A673 (cell line): ENCODE data around the gene CENPM. TPM values are rescaled to one million over a fixed set of nuclear protein-coding genes. Genes with fewer than 3 reads are reported as not detected.
A peak's percentile ranks its signal among the peaks of the same experiment; 100 is the strongest.

Experiments
- Bru-seq: library from RNA; stranded (reverse); fragments of 400-500 nt; gene quantifications from one replicate; lab custom pipeline; 2021; lab: Mats Ljungman, UMichigan
- BruChase-seq, 2 experiments: library from RNA; stranded (reverse); fragments of 400-500 nt; gene quantifications; one replicate each; lab custom pipeline; 2021; lab: Mats Ljungman, UMichigan
- BruUV-seq: library from RNA; stranded (reverse); fragments of 400-500 nt; replicated peaks from 2 replicates; lab custom pipeline; 2021; lab: Mats Ljungman, UMichigan
- CTCF ChIA-PET: fragments of 300-600 bp; sonication (Branson Sonifier 250); formaldehyde crosslinking; loops from one replicate; lab custom pipeline; 2022; ENCODE audit warnings: antibody characterized with exemption; lab: Charles Lee
- POLR2A ChIA-PET: fragments of 300-600 bp; sonication (Branson Sonifier 250); formaldehyde crosslinking; loops from one replicate; lab custom pipeline; 2022; ENCODE audit warnings: antibody characterized with exemption; ENCODE audit not compliant: low non-redundant PET; lab: Charles Lee
- DNase-seq: peaks from one replicate; pipeline ENCODE4 v3.0.0-alpha.2; 2015; ENCODE audit warnings: low spot score
- H3K27ac ChIP-seq: fragments of 200-600 bp; sonication (generic); 2 replicates; pipeline ENCODE4 v1.5.1; 2016; ENCODE audit warnings: mixed run types, low read depth, mild to moderate bottlenecking, mixed read lengths, antibody characterized with exemption, low read length; ENCODE audit not compliant: poor library complexity, severe bottlenecking
- H3K27me3 ChIP-seq: fragments of 200-600 bp; sonication (generic); replicated peaks from 2 replicates; pipeline ENCODE4 v1.6.1; 2017; ENCODE audit warnings: mixed run types, low read depth, mild to moderate bottlenecking, mixed read lengths, antibody characterized with exemption, low read length; ENCODE audit not compliant: insufficient read depth, poor library complexity
- H3K36me3 ChIP-seq: fragments of 200-600 bp; sonication (generic); 2 replicates; pipeline ENCODE4 v1.6.1; 2016; ENCODE audit warnings: mixed run types, mild to moderate bottlenecking, mixed read lengths, antibody characterized with exemption, low read length; ENCODE audit not compliant: insufficient read depth, poor library complexity, severe bottlenecking
- H3K4me1 ChIP-seq: fragments of 200-600 bp; sonication (generic); 2 replicates; pipeline ENCODE4 v1.6.1; 2017; ENCODE audit warnings: mixed run types, mild to moderate bottlenecking, mixed read lengths, antibody characterized with exemption, low read length; ENCODE audit not compliant: insufficient read depth, poor library complexity, severe bottlenecking
- H3K4me3 ChIP-seq: fragments of 200-600 bp; sonication (generic); 2 replicates; pipeline ENCODE4 v1.5.1; 2016; ENCODE audit warnings: low read depth, mixed run types, mild to moderate bottlenecking, mixed read lengths, low read length; ENCODE audit not compliant: poor library complexity, severe bottlenecking
- H3K9me3 ChIP-seq: fragments of 200-600 bp; sonication (generic); 2 replicates; pipeline ENCODE4 v1.6.1; 2016; ENCODE audit warnings: mixed run types, low read depth, mild to moderate bottlenecking, mixed read lengths, antibody characterized with exemption, low read length; ENCODE audit not compliant: poor library complexity, severe bottlenecking
- CTCF ChIP-seq: fragments of 300-800, 200-600 bp; sonication (generic); conservative IDR thresholded peaks from 2 replicates; pipeline ENCODE4 v1.5.1; 2017; ENCODE audit warnings: low read depth, mild to moderate bottlenecking, antibody characterized with exemption, low read length, moderate library complexity, mixed read lengths
- EZH2 ChIP-seq: fragments of 200-600 bp; sonication (generic); IDR thresholded peaks from 2 replicates; pipeline ENCODE4 v1.6.1; 2017; ENCODE audit warnings: borderline replicate concordance, low read depth, mild to moderate bottlenecking, mixed read lengths, antibody characterized with exemption, low read length; ENCODE audit not compliant: poor library complexity, severe bottlenecking
- intact Hi-C: fragments of 100-400 bp; cut with micrococcal nuclease; formaldehyde crosslinking; loops from one replicate; pipeline ENCODE4 v1.10.0; 2022; ENCODE audit not compliant: unreplicated experiment
- long read RNA-seq: library from polyadenylated mRNA; stranded (forward); transcript quantifications from one replicate; pipeline ENCODE4 v2.0.0, GENCODE V29; 2022
- total RNA-seq: library from RNA; stranded (reverse); gene quantifications from 2 replicates; pipeline ENCODE4 v1.2.3, GENCODE V29; 2021

Gene CENPM
- total RNA-seq (62.1 and 67.2 TPM in 2 replicates), Bru-seq, nascent RNA (percentile 93 among the genes with signal in this experiment), BruChase-seq, experiment 1, labeled RNA remaining after a 2-hour chase (percentile 98 among the genes with signal in this experiment), BruChase-seq, experiment 2, labeled RNA remaining after a 6-hour chase (percentile 98 among the genes with signal in this experiment)
- long read RNA-seq, transcript CENPM-206 (5 exons, 818 nt): minor isoform, 7 of 111 reads
- long read RNA-seq, transcript CENPM-201 (6 exons, 966 nt): major isoform, 67 of 111 reads
- long read RNA-seq, transcript CENPM-203 (5 exons, 1,002 nt): minor isoform, 14 of 111 reads
- long read RNA-seq, partial matches to known transcripts: 4 of 111 reads
- long read RNA-seq, other reads (novel, unspliced or antisense): 10 of 111 reads

- Histone ChIP-seq H3K36me3 (peaks cover 31% of the 10 kb centered on the region), H3K9me3 (no peaks in the 10 kb centered on the region), H3K27ac (peak within 1 kb of the TSS; percentile 84), H3K4me1 (peaks cover 25% of the 10 kb centered on the region), H3K4me3 (peak within 1 kb of the TSS; percentile 68), H3K27me3 (no peaks in the 10 kb centered on the region)
- BruUV-seq: no TSS peak
- CTCF ChIA-PET: interaction anchor here (0.6 to 1.4 kb wide), 7 partner anchors 19 to 497 kb away, joined by 3 to 6 read pairs (median 4); partner anchors contain the start of gene NDUFA6
- TF ChIP-seq EZH2 (no peak), CTCF (no peak)
- DNase-seq: peak; percentile 98
- intact Hi-C loops: no loop called here
- POLR2A ChIA-PET: interaction anchor here (0.6 to 0.8 kb wide), 2 partner anchors 114 to 352 kb away, joined by 3 to 4 read pairs; partner anchors contain the start of gene SREBF2
Measured at GRCh38 chr22:41946629-41947423, at the start of gene CENPM. TSS of gene CENPM (minus strand) at chr22:41947152. CDS start at chr22:41947076, 76 bp downstream.

GRCh38 chr22:41995211-41995610, 48.3 kb upstream of the CENPM start:
- POLR2A ChIA-PET: no interaction called here

More at GRCh38 chr22:41995211-41995610, 48.3 kb upstream of the CENPM start:
- Histone ChIP-seq H3K27me3 (peaks cover 3% of the 10 kb centered on the region), H3K36me3 (no peaks in the 10 kb centered on the region), H3K27ac (no peak overlapping the region), H3K4me3 (no peak overlapping the region), H3K9me3 (no peaks in the 10 kb centered on the region), H3K4me1 (no peaks in the 10 kb centered on the region)
- intact Hi-C loops: no loop called here
- BruUV-seq: no TSS peak
- DNase-seq: no peak
- CTCF ChIA-PET: no interaction called here
- TF ChIP-seq CTCF: no peak
- no peak for TF ChIP-seq EZH2
